ENCODE results near the gene PLEKHH1.

- no peak for TF ChIP-seq CTCF (IDR thresholded peaks at IDR 0.05; ENCODE audit: low read depth, low read length)
- no peak for TF ChIP-seq EZH2phosphoT487 (IDR thresholded peaks at IDR 0.05; ENCODE audit: low read depth)
Measured at GRCh38 chr14:67516676-67517075, 16.4 kb upstream of the PLEKHH1 start.
